22Rv1 (cell line): ENCODE results near the gene MTHFD1L.
"Not testable (repeated sequence)": the region's sequence is repeated elsewhere in the genome, so short reads cannot be mapped to it uniquely, and the experiment has no call there.

Source experiments
- H3K27ac ChIP-seq: fragments of 450-650 bp; 2 replicates; pipeline ENCODE4 v1.5.1; 2017
- ZFX ChIP-seq: fragments of 450-650 bp; IDR thresholded peaks from 2 replicates; pipeline ENCODE4 v1.6.1; 2017; ENCODE audit warnings: antibody characterized with exemption, borderline replicate concordance
- TF ChIP-seq, protein P1 (sequence below): fragments of 450-650 bp; IDR thresholded peaks from 2 replicates; pipeline ENCODE4 v1.5.1; 2017; ENCODE audit warnings: mild to moderate bottlenecking

The MTHFD1L gene

DNA sequence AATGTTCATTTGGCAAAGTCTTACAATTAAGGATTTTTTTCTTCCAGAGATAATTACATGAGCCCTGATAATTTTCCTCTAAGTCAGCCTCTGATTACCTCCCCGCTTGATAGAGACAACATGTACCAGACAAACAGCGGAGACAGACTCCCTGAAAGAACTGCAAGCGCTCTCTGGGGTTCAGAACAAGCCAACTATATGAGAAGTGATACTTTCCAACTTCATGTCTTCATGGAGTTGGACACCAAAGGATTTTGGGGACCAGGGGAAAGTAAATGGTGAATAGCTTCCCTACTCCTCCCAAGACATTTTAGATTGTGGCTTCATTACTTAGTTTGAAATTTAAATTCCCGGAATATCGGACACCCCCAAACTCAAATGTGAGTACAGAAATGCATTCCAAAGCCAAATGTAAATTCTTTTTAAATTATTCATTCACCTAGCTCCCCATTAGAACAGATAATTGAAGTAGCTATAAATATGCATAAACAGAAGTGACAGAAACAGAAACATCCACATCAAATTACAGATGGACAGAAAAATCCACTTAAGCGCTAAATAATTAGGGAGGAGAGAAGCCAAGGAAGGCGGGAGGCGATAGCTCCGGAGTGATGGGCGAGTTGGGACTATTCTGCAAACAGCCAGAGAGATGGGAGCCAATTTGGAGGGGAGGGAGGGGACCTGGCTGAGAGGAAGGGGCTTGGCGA lies 244.5 kb downstream of the MTHFD1L start:
- no peak overlapping the region for H3K27ac ChIP-seq
- TF ChIP-seq, protein P1, sequence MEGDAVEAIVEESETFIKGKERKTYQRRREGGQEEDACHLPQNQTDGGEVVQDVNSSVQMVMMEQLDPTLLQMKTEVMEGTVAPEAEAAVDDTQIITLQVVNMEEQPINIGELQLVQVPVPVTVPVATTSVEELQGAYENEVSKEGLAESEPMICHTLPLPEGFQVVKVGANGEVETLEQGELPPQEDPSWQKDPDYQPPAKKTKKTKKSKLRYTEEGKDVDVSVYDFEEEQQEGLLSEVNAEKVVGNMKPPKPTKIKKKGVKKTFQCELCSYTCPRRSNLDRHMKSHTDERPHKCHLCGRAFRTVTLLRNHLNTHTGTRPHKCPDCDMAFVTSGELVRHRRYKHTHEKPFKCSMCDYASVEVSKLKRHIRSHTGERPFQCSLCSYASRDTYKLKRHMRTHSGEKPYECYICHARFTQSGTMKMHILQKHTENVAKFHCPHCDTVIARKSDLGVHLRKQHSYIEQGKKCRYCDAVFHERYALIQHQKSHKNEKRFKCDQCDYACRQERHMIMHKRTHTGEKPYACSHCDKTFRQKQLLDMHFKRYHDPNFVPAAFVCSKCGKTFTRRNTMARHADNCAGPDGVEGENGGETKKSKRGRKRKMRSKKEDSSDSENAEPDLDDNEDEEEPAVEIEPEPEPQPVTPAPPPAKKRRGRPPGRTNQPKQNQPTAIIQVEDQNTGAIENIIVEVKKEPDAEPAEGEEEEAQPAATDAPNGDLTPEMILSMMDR = no peak
- no peak for TF ChIP-seq ZFX

DNA sequence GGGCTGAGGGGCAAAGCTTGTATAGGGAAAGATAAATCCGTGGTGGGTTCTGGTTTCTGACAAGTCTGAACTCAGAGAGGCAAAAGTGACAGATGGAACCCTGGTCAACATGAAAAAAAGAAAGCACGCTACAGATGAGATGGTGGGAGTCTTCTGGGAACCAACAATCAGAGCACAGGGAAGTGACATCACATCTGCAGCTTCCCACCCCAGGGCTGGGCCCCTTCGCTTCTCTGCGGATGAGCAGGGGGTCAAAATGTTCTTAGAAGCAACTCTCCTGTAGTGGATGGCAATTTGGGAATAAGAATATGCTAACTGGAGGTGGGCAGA lies 245.0 kb downstream of the MTHFD1L start:
- TF ChIP-seq, protein P1 = no peak
- no peak for TF ChIP-seq ZFX
- no peak overlapping the region for H3K27ac ChIP-seq

DNA sequence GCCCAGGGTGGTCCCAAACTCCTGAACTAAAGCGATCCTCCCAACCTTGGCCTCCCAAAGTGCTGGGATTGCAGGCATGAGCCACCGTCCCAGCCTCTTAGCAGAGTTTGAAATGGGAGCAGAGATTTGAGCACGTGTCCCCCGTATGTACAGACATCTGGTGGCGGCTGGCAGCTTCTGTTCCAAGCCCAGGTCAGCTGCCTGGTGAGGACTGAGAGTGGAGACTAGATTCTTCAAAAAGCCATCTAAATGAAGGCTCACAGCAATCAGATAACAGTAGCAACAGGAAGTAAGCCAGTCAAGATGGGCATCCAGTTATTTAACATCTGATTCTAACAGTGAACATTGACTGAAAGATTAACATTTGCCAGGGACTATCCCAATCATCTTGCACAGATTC lies 246.2 kb downstream of the MTHFD1L start:
- H3K27ac ChIP-seq = no peak overlapping the region
- no peak for TF ChIP-seq ZFX
- TF ChIP-seq, protein P1 = no peak

DNA sequence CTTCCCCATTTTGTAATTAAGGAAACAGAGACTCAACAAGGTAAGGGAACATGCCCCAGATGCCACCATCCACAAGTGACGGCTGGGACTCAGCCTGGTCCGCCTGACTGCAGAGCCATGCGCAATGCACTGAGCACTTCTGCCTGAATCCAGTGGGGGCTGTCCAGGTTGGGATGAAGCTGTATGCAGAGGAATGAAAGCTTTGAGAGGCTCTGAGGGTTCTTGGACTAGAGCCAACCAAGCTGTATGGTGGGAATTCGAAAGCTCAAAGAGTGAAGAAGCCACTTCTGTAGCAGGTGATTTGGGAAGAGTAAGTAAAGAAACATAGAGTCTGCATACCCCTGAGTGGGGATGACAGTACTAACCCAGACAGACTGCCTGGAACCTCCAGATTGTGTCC lies 246.6 kb downstream of the MTHFD1L start:
- no peak overlapping the region for H3K27ac ChIP-seq
- TF ChIP-seq ZFX = no peak
- TF ChIP-seq, protein P1 = no peak

DNA sequence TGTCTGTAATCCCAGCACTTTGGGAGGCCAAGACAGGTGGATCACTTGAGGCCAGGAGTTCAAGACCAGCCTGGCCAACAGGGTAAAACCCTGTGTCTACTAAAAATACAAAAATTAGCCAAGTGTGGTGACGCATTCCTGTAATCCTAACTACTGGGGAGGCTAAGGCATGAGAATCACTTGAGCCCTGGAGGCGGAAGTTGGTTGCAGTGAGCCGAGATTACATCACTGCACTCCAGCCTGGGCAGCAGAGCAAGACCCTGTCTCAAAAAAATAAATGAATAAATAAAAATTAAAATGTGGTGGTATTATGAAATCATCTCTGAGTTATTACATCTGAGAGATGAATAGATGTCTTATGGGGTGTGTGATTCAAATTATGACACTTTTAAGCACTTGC lies 247.4 kb downstream of the MTHFD1L start:
- H3K27ac ChIP-seq = not testable (repeated sequence)

- no peak overlapping the region for H3K27ac ChIP-seq
- TF ChIP-seq, protein P1 = no peak
- TF ChIP-seq ZFX = no peak
These were observed 248.1 kb downstream of the MTHFD1L start for GRCh38 chr6:151113641-151114040.

- no peak overlapping the region for H3K27ac ChIP-seq
- TF ChIP-seq ZFX = no peak
- TF ChIP-seq, protein P1 = no peak
These were observed 253.1 kb downstream of the MTHFD1L start for GRCh38 chr6:151118461-151119123.
